HG02981 (cell line): ENCODE data around the gene SEC22C.
"Not testable (repeated sequence)": the region's sequence is repeated elsewhere in the genome, so short reads cannot be mapped to it uniquely, and the experiment has no call there.

Experiments
- ATAC-seq: cut with Tn5 transposase; IDR thresholded peaks from one replicate; pipeline ENCODE4 v1.9.1; 2021; ENCODE audit warnings: mild to moderate bottlenecking, moderate library complexity; ENCODE audit not compliant: unreplicated experiment

Gene SEC22C

DNA sequence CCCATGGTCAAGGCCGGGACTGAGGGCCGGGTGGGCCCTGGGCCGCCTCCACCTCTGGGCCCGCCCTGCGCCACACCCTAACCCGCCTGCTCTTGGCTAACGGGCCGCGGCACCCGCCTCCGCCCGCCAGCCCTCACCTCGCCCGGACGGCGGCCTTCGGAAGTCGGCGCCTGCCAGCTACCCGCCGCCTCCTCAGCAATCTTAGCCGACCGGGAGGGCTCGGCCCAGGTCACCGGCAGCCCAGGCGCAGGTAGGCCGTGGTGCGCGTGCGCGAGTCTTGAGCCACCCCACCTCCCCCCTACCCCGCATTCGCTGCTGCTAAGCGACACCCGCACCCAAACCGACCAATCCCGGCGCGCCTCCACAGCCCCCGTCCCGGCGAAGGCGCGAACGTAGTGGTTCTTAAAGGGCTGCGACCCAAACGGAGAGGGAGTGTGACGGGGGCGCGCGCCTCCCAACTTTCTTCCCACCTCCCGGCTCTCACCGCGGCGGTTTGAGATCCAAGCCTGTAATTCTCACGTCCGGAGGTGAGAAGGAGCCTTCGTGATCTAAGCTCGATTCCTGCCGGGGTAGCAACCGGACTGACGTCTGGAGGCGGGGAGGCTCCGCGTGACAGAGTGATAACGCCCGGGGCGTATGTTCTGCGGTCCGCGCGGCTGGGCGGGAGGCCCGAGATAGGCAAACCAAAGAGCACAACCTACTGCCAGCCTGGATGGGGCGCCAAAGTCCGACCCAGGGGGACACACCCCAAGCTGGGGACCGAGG, at the start of gene SEC22C:
Gene SEC22C, minus strand, starts transcription at position 259 of the 765 bp plus-strand sequence. CDS start 12,921 bp downstream, outside the sequence.
- ATAC-seq: peak; percentile 89

- no peak for ATAC-seq
These were observed 31.7 kb upstream of the SEC22C start for GRCh38 chr3:42613462-42613861.

GRCh38 chr3:42612928-42613327, 31.2 kb upstream of the SEC22C start:
- ATAC-seq: peak; percentile 67

DNA sequence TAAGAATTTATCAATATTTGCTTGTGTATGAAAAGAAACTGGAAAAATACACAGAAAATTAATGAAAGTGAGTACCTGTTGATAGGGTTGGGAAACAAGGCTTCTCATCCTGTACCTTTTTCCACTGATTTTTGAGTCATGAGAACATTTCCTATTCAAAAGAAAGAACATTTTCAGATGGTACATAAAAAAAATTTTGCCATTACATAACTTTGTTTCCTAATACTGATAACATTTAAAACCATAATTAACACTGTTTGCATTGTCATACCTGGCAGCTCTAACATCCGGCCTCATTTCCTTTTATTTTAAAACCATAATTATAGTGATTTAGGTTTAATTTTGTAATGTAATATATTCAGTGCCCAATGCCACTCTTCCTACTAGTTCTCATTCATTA, 30.4 kb upstream of the SEC22C start:
- no peak for ATAC-seq

- no peak for ATAC-seq
These were observed 29.2 kb upstream of the SEC22C start for GRCh38 chr3:42610976-42611375.

GRCh38 chr3:42608581-42608980, 26.8 kb upstream of the SEC22C start:
- ATAC-seq: no peak

DNA sequence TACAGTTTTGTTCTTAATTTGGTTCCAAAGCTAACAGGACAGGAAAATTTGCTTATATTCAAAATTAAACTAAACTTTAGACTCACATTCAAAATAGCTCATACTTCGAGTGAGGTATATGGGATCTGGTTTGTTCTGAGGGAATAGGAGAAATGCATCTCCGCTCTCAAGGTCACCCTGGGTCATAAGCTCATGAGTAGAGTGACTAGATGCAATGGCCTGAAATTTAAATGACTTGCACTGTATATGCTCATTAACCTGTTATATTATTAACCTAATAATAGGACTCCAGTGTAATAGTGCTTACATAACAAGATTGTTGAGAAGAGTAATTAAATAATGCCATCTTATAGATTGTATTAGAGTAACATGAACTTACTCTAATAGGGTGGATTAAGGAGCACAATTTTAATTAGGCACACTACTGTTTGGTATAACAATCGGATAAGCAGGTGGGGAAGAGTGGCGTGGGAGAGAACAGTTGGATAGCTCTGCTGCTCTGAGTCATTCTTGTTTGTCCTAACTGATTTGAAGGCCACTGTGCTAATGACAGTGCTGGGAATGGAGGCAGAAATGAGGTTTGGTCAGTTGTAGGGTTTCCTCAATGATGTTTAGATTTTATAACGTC, 23.9 kb upstream of the SEC22C start:
- no peak for ATAC-seq

DNA sequence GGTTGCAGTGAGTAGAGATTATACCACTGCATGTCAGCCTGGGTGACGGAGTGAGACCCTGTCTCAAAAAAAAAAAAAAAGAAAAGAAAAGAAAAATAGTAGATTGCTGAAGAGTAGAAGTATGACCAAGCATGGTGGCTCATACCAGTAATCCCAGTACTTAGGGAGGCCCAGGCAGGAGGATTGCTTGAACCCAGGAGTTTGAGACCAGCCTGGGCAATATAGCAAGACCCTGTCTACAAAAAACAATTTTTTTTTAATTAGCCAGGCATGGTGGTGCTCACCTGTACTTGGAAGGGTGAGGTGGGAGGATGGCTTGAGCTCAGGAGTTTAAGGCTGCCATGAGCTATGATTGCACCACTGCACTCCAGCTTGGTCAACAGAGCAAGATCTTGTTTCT, 21.2 kb upstream of the SEC22C start:
- no peak for ATAC-seq

GRCh38 chr3:42601896-42602581, 20.3 kb upstream of the SEC22C start:
- no peak for ATAC-seq

DNA sequence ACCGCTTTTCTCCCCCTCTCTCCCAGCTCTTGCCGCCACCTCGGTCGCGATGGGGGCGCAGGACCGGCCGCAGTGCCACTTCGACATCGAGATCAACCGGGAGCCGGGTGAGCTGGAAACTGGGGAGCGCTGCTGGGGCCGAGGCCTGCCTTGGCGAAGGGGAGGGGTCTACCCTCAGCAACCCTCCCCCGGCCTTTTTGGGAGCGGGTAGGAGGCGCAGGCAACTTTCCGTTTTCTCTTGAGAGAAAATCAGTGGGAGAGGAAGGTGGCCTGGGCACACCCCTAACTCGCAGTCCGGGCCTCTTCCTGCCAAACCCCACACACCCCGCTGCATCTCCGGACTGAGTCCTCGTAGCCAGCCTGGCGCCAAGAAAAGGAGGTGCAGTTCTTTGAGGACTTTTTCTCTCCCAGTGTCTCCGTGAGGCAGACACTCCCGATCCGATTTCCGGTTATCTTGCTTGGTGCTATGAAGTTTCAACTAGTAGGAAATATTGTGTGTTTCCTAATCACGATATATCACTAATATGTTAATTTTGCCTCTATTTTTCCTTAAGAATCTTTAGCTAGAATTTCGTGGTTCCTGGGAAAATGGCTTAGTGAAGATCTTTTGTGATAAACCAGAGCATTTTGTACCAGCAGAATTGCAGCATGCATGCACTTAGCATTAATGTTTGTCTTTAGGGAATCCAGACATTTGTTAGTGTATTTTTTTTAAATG, 19.4 kb upstream of the SEC22C start:
- peak; percentile 9 for ATAC-seq

GRCh38 chr3:42600111-42600957, 18.6 kb upstream of the SEC22C start, which contains the start of gene NKTR:
Gene NKTR (plus strand): TSS chr3:42600686. CDS start chr3:42601007, 321 bp downstream.
- ATAC-seq: peak; percentile 85

DNA sequence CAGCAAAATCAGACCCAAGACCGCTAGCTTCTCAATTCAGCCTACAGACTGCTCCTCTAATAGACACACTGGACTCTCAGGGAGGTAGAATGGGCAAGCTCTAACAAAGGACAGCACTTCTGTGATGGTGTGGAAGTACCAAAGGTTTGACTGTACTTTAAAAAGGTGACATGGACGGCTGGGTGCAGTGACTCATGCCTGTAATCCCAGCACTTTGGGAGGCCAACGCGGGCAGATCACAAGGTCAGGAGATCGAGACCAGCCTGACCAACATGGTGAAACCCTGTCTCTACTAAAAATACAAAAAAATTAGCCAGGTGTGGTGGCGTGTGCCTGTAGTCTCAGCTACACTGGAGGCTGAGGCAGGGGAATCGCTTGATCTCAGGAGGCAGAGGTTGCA, 15.3 kb upstream of the SEC22C start:
- ATAC-seq: not testable (repeated sequence)

GRCh38 chr3:42595682-42596081, 13.9 kb upstream of the SEC22C start:
- ATAC-seq: no peak

GRCh38 chr3:42593635-42594034, 11.9 kb upstream of the SEC22C start:
- ATAC-seq: no peak

- ATAC-seq: no peak
These were observed 10.0 kb upstream of the SEC22C start for GRCh38 chr3:42591811-42592210.

- peak; percentile 2 for ATAC-seq
These were observed 9.4 kb upstream of the SEC22C start for GRCh38 chr3:42590989-42591756.

- ATAC-seq: no peak
These were observed 7.8 kb upstream of the SEC22C start for GRCh38 chr3:42589382-42590109.

- ATAC-seq: no peak
These were observed 6.9 kb upstream of the SEC22C start for GRCh38 chr3:42588625-42589024.
